ENCODE data around the gene C11orf97. TPM values are rescaled to one million over a fixed set of nuclear protein-coding genes. Genes with fewer than 3 reads are reported as not detected.

Gene C11orf97
- total RNA-seq, 1 donor from 2014 or later = not detected

- DNase-seq (no peak), ATAC-seq (ENCODE audit: poor library complexity) (peak; percentile 64)
- intact Hi-C loops (cut with DNase I) = loop anchor here (5.0 kb wide), 1 partner anchor 43 kb away; no protein-coding TSS in a partner anchor
These were observed 7.3 kb downstream of the C11orf97 start for GRCh38 chr11:94519478-94520084.

GRCh38 chr11:94521684-94522083 lies 9.4 kb downstream of the C11orf97 start:
- DNase-seq (no peak), ATAC-seq (ENCODE audit: poor library complexity) (no peak)
- intact Hi-C loops (cut with DNase I) = no loop called here

GRCh38 chr11:94524341-94524740 lies 12.1 kb downstream of the C11orf97 start:
- ATAC-seq (ENCODE audit: poor library complexity) (no peak), DNase-seq (no peak)
- intact Hi-C loops (cut with DNase I) = no loop called here

- intact Hi-C loops (cut with DNase I) = no loop called here
- ATAC-seq (ENCODE audit: poor library complexity) (no peak), DNase-seq (peak; percentile 82)
These were observed 13.5 kb downstream of the C11orf97 start for GRCh38 chr11:94525546-94526324.

GRCh38 chr11:94526645-94527438 lies 14.6 kb downstream of the C11orf97 start:
- intact Hi-C loops (cut with DNase I) = no loop called here
- ATAC-seq (ENCODE audit: poor library complexity) (no peak), DNase-seq (no peak)

- intact Hi-C loops (cut with DNase I) = no loop called here
- ATAC-seq (ENCODE audit: poor library complexity) (no peak), DNase-seq (no peak)
These were observed 16.3 kb downstream of the C11orf97 start for GRCh38 chr11:94528551-94528950.

GRCh38 chr11:94532211-94532610 lies 19.9 kb downstream of the C11orf97 start:
- no peak for DNase-seq
- no peak for ATAC-seq (ENCODE audit: poor library complexity)
- intact Hi-C loops (cut with DNase I) = no loop called here

- DNase-seq (no peak), ATAC-seq (ENCODE audit: poor library complexity) (no peak)
- intact Hi-C loops (cut with DNase I) = no loop called here
These were observed 20.9 kb downstream of the C11orf97 start for GRCh38 chr11:94533206-94533605.

GRCh38 chr11:94533696-94534630 lies 21.7 kb downstream of the C11orf97 start:
- DNase-seq (peak; percentile 47), ATAC-seq (ENCODE audit: poor library complexity) (peak; percentile 83)
- intact Hi-C loops (cut with DNase I) = no loop called here

GRCh38 chr11:94536386-94536785 lies 24.1 kb downstream of the C11orf97 start:
- intact Hi-C loops (cut with DNase I) = no loop called here
- ATAC-seq (ENCODE audit: poor library complexity) = no peak
- no peak for DNase-seq

GRCh38 chr11:94537031-94537600 lies 24.9 kb downstream of the C11orf97 start:
- DNase-seq (no peak), ATAC-seq (ENCODE audit: poor library complexity) (no peak)
- intact Hi-C loops (cut with DNase I) = no loop called here

- no peak for DNase-seq
- intact Hi-C loops (cut with DNase I) = no loop called here
- ATAC-seq (ENCODE audit: poor library complexity) = no peak
These were observed 27.2 kb downstream of the C11orf97 start for GRCh38 chr11:94539420-94539819.

- DNase-seq = peak; percentile 92
- intact Hi-C loops (cut with DNase I) = no loop called here
- peak; percentile 97 for ATAC-seq (ENCODE audit: poor library complexity)
These were observed 31.7 kb downstream of the C11orf97 start, which contains the start of gene FUT4 for GRCh38 chr11:94543695-94544645. Gene FUT4, plus strand, starts transcription at chr11:94543921. Its CDS starts 213 bp downstream, at chr11:94544134.

GRCh38 chr11:94544646-94545263 lies 32.5 kb downstream of the C11orf97 start:
- intact Hi-C loops (cut with DNase I) = no loop called here
- ATAC-seq (ENCODE audit: poor library complexity) = no peak
- DNase-seq = no peak

- ATAC-seq (ENCODE audit: poor library complexity) (no peak), DNase-seq (peak; percentile 53)
These were observed 33.3 kb downstream of the C11orf97 start for GRCh38 chr11:94545264-94546161.

GRCh38 chr11:94546162-94546470 lies 33.9 kb downstream of the C11orf97 start:
- DNase-seq = no peak
- ATAC-seq (ENCODE audit: poor library complexity) = no peak
- intact Hi-C loops (cut with DNase I) = no loop called here

More at GRCh38 chr11:94545264-94546161, 33.3 kb downstream of the C11orf97 start:
- intact Hi-C loops (cut with DNase I) = no loop called here
